GM18520 (cell line): ENCODE results near the gene RAB28.

Source experiments
- ATAC-seq: cut with Tn5 transposase; IDR thresholded peaks from one replicate; pipeline ENCODE4 v1.9.1; 2021; ENCODE audit not compliant: unreplicated experiment

Gene RAB28

DNA sequence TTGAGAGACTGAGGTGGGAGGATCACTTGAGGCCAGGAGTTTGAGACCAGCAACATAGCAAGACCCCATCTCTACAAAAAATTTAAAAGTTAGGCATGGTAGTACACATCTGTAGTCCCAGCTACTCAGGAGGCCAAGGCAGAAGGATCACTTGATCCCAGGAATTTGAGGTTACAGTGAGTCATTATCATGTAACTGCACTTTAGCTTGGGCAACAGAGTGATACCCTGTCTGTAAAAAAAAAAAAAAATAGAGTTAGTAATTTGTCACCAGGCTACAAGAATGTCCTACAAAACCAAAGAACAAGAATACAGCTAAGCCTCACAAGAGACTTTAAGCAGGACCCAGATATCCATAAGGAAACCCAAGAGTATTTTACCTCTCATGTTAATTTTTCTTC lies 27.0 kb upstream of the RAB28 start:
- ATAC-seq = no peak

DNA sequence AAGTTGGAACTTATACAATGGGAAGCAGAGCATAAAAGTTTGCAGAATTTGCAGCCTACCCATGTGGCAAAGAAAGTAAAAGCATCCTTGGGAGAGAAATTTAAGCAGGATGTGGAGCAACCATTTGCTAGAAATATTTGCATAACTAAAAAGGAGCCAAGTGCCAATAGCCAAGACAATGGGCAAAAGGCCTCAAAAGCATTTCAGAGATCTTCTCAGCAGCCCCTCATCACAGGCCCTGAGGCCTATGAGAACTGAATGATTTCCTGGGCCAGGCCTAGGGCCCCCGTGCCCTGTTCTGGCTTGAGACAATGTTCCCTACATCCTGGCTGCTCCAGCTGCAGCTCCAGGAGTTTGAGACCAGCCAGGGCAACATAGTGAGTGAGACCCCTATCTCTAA lies 25.3 kb upstream of the RAB28 start:
- ATAC-seq = no peak

DNA sequence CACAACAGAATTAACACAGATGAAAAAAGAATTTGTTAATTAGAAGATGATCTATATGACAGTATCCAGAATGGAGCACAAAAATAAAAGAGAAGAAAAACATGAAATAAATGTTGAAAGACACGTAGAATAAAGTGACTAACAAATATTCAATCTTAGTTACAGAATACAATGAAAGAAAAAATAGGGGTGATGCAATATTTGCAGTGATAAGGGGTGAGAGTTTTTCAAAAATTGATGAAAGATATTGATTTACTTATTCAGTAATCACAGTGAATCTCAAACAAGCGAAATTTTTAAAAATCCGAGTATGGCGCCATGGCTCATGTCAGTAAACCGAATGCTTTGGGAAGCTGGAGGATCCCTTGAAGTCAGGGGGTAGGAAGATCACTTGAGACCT lies 20.2 kb upstream of the RAB28 start:
- ATAC-seq = no peak

DNA sequence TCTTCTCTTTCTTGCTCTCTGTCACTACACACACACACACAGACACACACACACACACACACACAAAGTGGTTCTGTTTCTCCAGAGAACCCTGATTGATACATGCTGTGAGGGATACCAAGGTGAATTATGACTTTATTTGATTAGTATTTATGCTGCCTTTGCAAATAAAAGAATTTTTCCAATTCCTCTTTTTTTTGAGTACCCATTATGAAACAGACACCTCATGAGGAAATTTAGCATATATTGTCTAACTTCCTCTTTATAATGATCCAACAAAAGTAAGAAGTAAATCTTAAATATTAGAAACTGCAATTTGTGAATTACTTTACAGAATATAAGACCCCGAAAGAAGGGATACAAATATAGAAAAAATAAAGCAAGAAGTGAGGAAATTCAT lies 14.3 kb upstream of the RAB28 start:
- no peak for ATAC-seq

DNA sequence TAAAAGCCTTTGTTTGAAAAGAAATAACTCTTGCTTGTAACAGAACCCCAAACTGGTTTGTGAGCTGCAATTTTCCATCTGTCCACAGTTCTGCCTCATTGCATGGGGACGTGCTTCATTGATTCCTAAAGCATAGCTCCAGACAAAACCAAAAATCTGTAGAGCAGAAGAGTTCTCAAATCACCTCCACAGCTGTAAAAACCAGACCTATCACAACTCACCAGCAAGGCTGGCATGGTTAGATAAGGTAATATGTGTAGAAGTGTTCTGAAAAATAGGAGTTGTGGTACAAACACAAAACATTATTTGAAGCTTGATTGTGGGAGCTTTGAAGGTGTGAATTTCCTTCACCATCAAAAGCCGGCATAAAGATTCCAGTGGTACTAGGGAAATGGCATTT lies 12.5 kb upstream of the RAB28 start:
- ATAC-seq = no peak

DNA sequence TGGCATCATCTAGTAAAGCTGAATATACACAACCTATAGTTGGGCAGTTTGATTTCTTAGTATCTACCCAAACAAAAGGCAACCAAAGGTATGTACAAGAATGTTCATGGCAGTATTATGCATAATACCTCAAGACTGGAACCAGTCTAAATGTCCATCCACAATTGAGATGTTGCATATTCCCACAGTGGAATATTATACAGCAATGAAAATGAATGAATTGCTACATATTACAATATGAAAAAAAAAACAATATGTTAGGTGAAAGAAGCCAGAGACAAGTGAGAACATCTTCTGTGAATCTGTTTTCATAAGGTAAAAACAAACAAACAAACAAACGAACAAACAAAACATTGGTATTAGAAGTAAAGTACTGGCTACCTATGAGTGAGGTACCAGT lies 11.6 kb upstream of the RAB28 start:
- no peak for ATAC-seq

DNA sequence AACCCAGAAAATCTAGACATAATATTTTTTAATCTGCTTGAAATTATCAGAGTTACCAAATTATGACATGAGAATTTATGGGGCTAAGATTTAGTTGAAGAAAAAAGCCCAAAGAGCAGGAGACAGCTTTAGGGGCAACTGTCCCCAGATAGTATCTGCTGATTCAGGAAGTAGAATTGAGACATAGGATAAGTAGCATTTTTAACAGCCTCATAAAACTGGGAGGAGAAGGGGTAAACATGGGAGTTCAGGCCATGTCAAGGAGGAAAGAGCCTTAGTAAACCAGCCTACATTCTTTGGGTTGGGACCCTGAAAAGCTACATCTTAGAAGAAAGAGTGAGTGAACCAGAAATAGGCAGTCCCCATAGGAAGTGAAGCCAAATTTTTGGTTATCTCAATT lies 9.7 kb upstream of the RAB28 start:
- no peak for ATAC-seq

DNA sequence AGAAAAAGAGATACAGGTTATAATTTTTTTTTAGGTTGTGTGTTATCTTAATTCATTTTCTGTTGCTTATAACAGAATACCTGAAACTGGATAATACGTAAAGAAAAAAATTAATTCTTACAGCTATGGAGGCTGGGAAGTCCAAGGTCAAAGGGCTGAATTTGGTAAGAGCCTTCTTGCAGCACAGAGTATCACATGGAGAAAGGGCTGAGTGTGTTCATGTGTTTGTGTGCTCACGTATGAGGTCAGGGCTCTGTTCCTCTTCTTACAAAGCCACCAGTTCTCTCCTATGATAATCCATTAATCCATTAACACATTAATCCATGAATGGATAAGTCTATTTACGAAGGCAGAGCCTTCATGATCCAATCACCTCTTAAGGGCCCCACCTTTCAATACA lies 8.6 kb upstream of the RAB28 start:
- no peak for ATAC-seq

DNA sequence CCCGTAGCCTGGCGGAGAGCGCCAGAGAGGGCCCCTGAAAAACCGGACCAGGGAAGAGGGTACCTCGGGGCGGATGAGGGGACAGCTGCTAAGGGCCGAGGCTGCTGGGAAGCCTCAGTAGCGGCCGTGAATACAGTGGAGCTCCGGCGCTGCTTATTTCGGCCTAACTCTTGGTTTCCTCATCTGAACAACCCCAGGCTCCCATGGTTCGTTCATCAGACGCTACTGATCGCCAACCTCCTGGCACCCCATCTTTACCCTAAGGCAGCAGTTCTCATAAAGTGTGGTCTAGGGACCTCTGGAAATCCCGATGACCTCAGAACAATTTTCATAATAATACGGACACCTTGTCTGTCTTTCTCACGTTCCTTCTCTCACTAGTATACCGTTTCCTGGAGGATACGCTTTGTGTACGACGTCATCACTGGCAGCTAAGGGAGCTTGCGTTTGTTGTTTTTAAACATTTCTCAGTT lies 645 bp upstream of the RAB28 start:
- peak; percentile 17 for ATAC-seq

DNA sequence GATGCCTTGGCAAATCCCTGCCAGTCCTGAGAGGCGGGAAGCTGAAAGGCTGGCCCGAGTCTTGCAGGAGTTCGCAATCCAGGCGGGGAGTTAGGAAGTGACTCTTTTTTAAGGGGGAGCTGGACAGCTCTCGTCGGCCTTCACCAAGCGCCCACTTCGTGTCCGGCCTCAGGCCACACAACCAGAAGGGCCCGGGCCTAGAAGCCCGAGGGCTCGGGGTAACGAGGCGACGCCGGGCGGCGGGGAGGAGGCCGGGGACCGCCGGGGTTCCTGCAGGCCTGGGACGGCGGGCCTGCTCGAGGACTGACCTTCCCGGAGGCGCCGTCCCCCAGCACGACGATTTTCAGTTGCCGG lies 395 bp downstream of the RAB28 start:
- ATAC-seq = peak; percentile 9

DNA sequence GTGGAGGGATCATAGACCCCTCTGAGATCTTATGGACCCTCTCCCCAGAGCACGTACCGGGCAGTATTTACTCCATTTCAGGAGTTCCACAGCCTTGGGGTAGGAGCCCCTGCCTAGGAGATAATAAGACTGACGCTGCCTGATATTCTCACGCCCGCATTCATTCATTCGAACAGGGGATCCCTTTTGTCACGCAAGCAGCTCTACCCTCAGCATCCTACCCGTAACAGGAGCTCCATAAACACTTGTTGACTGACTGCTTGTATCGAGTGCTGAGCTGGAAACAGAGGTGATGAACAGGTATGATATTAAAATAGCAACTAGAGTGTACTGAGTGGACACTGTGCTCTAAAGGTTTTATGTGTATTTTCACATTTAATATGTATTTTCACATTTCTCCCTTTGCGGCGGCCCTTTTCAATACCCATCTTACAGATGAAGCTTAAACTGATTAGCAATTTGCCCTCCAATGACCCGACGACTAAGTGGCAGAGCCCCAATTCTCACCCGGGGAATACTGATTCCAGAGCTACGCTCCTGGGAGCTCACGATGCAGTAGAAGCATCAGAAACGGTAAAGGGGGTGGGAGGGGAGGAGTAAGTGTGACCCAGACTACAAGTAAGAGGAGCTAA lies 888 bp downstream of the RAB28 start:
- ATAC-seq = no peak

DNA sequence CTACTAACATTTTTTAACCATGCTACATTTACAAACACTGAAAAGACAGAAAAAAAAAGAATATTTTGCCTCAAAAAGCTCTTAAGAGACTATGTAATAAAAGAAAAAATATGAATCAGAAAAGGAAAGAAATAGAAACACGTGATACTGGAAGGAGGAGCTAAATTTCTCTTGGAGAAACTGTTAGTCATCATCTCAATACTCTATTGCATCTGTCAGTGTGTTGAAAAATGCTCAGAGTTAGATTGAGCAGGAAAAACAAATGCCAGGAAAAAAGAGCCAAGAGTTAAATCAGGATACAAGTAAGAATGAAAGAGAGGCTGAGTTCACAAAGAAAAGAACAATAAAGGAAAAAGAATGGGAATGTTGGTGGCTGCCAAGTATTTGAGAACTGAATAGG lies 2.6 kb downstream of the RAB28 start:
- no peak for ATAC-seq

DNA sequence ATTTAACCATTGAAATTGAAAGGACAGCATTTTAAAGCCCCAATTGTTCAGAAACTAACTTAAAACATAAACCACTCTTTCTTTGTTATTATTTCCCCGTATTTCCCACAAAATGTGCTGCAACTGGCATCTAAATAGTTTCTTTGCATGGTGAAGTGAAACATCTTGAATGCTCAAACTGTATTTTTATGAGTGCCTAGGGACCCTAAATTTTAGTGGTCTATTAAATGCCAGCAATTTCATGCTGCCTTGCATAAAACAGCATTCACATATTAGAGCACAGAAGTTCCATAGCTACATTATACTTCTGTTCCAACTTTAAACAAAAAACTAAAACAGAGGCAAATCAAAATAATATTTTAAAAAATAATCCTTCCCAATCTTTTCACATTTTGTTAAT lies 5.4 kb downstream of the RAB28 start:
- no peak for ATAC-seq

DNA sequence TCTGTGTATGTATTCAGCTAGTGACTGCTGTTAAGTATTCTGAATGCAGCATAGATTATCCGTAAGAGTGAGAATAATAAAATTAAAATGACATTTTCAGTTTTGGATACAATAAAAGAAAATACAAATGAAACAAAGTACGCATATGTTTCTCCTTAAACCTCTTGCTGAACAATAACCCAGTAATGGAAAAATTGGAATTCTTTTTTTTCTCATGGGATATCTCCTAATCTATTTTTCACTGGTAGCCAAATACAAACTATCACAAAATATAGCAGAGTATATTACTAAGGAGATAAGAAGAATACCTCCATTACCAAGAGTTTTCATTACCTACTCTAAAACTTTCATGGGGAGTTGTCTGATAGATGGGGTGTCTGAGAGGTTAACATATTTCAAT lies 6.0 kb downstream of the RAB28 start:
- ATAC-seq = no peak

DNA sequence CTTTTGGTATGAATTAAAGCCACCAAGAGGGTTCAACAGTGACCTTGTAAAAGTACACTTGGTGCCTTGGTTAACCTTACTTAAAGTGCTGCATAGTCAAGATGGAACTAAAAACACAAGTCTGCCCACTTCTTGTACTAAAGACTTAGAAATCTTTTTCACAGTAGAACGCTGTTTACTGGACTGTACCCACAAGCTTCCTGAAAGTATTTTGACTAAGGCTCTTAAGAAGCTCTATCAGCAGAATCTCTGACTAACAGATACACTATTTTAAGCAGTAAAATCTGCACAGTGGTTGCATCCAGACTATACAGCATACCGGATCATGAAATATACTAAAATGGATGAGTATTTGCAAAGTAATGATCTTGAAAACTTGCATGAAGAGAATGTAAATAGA lies 7.2 kb downstream of the RAB28 start:
- no peak for ATAC-seq

DNA sequence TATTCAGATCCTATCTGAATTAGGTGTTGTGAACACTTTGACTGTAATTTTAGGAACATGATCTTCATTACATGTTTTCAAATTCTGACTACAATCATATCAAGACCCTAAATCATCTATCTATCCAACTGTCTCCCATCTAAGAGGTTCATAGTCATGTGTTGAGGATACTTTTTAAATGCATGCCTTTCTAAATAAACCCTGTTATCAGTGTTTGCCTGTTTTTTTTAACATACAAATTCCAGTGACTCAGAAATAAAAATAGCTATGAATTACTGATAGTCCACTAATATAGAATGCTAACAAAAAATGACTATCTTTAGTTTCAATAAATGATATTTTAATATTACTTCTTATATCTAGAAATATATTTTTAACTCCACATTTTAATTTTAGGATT lies 8.0 kb downstream of the RAB28 start:
- no peak for ATAC-seq

DNA sequence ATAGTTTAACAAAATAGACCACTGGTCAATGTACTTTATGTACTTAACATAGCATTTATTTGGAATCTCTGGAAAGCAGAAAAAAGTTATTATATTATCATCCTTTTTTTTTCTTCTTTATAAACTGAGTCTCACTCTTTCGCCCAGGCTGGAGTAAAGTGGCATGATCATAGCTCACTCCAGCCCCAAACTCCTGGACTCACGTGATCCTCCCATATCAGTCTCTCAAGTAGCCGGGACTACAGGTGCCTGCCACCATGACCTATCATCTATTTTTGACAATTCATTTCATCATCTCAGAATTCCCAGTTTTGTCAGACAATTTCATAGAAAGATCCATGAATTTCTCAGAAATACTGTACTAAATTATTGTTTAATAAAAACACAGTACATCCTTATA lies 12.7 kb downstream of the RAB28 start:
- ATAC-seq = no peak

DNA sequence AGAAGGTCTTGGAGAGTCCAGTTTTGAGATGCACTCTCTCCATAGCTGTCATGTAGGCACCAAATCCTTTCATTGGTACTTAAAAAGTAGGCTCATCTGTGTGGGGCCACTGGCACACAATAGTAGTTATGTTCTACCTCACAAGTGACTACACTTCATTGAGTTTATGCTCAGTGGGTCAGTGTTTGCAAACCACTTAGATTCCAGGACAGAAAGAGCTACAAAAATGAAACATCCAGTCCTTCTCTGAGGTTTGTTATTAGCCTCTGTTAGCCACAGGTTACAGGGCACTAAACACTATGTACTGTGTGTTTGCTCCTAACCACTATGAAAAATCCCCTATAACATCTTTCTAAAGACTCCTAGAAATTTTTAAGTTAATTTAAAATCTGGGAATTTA lies 13.8 kb downstream of the RAB28 start:
- ATAC-seq = peak; percentile 75

DNA sequence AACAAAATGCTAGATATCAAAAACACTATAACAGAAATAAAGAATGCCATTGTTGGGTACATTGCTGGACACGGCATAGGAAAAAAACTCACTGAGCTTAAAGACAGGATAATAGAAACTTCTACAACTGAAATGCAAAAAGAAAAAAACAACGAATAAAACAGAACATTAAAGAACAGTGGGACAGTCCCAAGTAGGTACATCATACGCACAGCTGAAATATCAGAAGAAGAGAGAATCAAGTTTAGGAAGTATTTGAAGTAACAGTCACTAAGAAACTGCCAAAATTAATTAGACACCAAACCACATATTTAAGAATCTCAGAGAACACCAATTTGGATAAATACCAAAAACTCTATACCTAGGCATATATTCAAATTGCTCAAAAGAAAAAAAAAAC lies 19.2 kb downstream of the RAB28 start:
- ATAC-seq = no peak

DNA sequence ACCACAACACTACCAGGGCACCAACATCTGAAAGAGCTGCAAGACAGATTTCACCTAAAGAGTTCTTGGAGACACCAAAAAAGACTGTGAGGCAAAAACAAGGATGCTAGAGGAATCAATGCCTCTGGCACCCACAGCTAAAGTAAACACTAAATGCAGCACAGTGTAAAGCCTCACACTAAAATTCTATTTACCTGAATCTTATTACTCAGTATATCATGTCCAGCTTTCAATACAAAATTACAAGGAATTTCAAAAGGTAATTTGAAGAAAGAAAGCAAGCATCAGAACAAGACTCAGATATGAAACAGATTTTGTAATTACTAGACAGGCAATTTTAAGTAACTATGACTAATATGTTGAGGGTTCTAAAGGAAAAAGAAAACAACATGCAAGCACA lies 19.6 kb downstream of the RAB28 start:
- no peak for ATAC-seq

DNA sequence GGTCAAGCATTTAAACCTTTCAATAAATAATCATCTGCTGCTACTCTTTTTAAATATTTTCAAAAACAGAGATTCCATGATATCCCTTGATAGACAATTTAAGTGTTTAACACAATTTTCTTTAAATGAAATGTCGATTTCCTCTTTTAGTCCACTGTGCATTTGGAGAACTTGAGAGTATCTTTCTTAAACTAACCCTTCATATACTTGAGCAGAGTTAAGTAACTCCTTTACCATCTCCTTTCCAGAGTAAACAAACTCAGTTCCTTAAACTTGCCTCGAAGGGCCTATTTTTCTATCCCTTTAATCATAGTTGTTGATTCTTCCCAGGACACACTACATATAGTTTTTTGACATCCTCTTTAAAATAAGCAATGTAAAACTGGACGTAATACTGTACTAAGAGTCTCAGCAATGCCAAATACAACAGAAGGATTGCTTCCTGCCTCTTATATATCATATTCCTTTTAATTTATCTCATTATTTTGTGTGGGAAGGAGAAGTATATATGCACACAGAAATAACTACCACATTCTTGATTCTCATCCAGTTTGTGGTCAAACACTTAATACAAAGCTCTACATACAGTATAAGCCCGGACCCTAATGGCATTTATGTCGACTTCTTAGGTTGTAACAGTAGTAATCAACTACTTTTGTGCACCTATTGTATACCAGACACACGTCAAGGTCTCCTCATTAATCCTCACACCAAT lies 22.8 kb downstream of the RAB28 start:
- ATAC-seq = no peak

DNA sequence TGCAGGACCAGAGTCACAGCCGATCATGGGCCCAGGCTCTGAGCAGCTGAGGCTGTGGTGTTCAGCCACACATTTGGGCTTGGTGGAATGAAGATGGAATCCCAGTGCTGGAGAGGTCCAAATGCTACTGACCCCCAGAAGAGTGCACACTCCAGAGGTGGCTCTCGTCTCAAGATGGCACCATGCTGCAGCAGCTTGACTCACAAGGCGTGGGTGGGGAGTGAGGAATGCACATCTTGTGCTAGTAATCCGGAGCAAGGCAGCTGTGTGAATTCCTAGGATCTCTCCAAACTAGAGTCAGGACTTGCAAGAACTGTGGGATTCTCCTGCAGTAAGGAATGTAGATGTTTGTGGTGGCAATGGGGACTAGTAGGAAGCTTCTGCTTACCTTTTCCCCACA lies 28.7 kb downstream of the RAB28 start:
- no peak for ATAC-seq

DNA sequence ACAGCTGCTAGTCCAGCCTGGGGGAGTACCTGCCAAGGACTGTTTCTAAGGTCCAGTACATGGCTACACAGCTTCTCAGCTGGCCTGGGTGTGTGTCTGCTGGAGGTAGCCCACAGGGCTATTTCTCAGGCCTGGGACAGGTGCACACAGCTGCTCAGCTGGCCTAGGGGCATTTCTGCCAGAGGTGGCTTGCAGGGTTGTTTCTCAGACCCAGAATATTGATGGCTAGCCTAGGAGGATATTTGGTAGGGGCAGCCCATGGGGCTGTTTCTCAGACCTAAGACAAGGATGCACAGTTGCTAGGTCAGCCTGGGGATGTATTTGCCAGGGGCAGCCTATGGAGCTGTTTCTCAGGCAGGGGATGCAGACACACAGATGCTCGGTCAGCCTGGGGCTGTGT lies 29.4 kb downstream of the RAB28 start:
- no peak for ATAC-seq
